H9 (cell line): ENCODE results near the gene PLD5. TPM values are rescaled to one million over a fixed set of nuclear protein-coding genes. Genes with fewer than 3 reads are reported as not detected.

Experiments used
- DNase-seq: peaks from one replicate; pipeline ENCODE4 v3.0.0-alpha.2; 2017
- H2AFZ ChIP-seq: one replicate; pipeline ENCODE4 v1.6.1; 2013; ENCODE audit warnings: mild to moderate bottlenecking, low read length, control low read depth, moderate library complexity
- H2AK5ac ChIP-seq: 2 replicates; pipeline ENCODE4 v1.6.1; 2013; ENCODE audit warnings: low read length, control low read depth, mixed read lengths; ENCODE audit not compliant: insufficient read length
- H2BK120ac ChIP-seq: one replicate; pipeline ENCODE4 v1.6.1; 2013; ENCODE audit warnings: low read depth, mild to moderate bottlenecking, low read length, control low read depth, inconsistent platforms; ENCODE audit not compliant: poor library complexity, severe bottlenecking
- H2BK12ac ChIP-seq: 2 replicates; pipeline ENCODE4 v1.6.1; 2013; ENCODE audit warnings: low read length, control low read depth, mixed read lengths, low read depth; ENCODE audit not compliant: insufficient read length
- H2BK15ac ChIP-seq: 2 replicates; pipeline ENCODE4 v1.6.1; 2013; ENCODE audit warnings: low read depth, low read length, control low read depth
- H2BK20ac ChIP-seq: one replicate; pipeline ENCODE4 v1.6.1; 2013; ENCODE audit warnings: low read depth, mild to moderate bottlenecking, low read length, control low read depth, inconsistent platforms; ENCODE audit not compliant: poor library complexity, severe bottlenecking
- H2BK5ac ChIP-seq: 2 replicates; pipeline ENCODE4 v1.6.1; 2013; ENCODE audit warnings: low read length, control low read depth, mixed read lengths; ENCODE audit not compliant: insufficient read length
- H3K14ac ChIP-seq: 2 replicates; pipeline ENCODE4 v1.6.1; 2013; ENCODE audit warnings: low read length, control low read depth; ENCODE audit not compliant: insufficient read depth
- H3K18ac ChIP-seq: 2 replicates; pipeline ENCODE4 v1.6.1; 2013; ENCODE audit warnings: low read depth, mild to moderate bottlenecking, mixed read lengths, low read length, control low read depth; ENCODE audit not compliant: insufficient read length
- H3K23ac ChIP-seq: 2 replicates; pipeline ENCODE4 v1.6.1; 2013; ENCODE audit warnings: low read length, control low read depth, mixed read lengths, low read depth; ENCODE audit not compliant: insufficient read length
- H3K23me2 ChIP-seq: 2 replicates; pipeline ENCODE4 v1.6.1; 2013; ENCODE audit warnings: low read depth, mild to moderate bottlenecking, mixed read lengths, low read length, control low read depth; ENCODE audit not compliant: insufficient read length, poor library complexity, severe bottlenecking
- H3K27ac ChIP-seq: 2 replicates; pipeline ENCODE4 v1.5.1; 2013; ENCODE audit warnings: low read length, control low read depth, mixed read lengths, low read depth; ENCODE audit not compliant: insufficient read length
- H3K27me3 ChIP-seq: 2 replicates; pipeline ENCODE4 v1.6.1; 2013; ENCODE audit warnings: low read length, control low read depth, inconsistent platforms; ENCODE audit not compliant: insufficient read depth
- H3K4ac ChIP-seq: 2 replicates; pipeline ENCODE4 v1.6.1; 2013; ENCODE audit warnings: low read depth, mild to moderate bottlenecking, control low read depth, inconsistent platforms, low read length, moderate library complexity
- H3K4me1 ChIP-seq: 2 replicates; pipeline ENCODE4 v1.6.1; 2013; ENCODE audit warnings: low read length, control low read depth, inconsistent platforms; ENCODE audit not compliant: insufficient read depth
- H3K4me2 ChIP-seq: 2 replicates; pipeline ENCODE4 v1.6.1; 2013; ENCODE audit warnings: low read length, control low read depth, mixed read lengths; ENCODE audit not compliant: insufficient read length, insufficient read depth
- H3K56ac ChIP-seq: 2 replicates; pipeline ENCODE4 v1.6.1; 2013; ENCODE audit warnings: low read depth, mild to moderate bottlenecking, mixed read lengths, low read length, control low read depth; ENCODE audit not compliant: insufficient read length
- H3K79me1 ChIP-seq: 2 replicates; pipeline ENCODE4 v1.6.1; 2013; ENCODE audit warnings: low read depth, mild to moderate bottlenecking, moderate library complexity, low read length, control low read depth, inconsistent platforms; ENCODE audit not compliant: insufficient read depth, poor library complexity, severe bottlenecking
- H3K79me2 ChIP-seq: 2 replicates; pipeline ENCODE4 v1.6.1; 2013; ENCODE audit warnings: low read length, control low read depth, inconsistent platforms; ENCODE audit not compliant: insufficient read depth
- H3K9ac ChIP-seq: 2 replicates; pipeline ENCODE4 v1.6.1; 2013; ENCODE audit warnings: low read length, control low read depth, mixed read lengths; ENCODE audit not compliant: insufficient read length; ENCODE audit errors: extremely low read depth
- H3K9me3 ChIP-seq: one replicate; pipeline ENCODE4 v1.6.1; 2013; ENCODE audit warnings: low read depth, low read length, inconsistent platforms; ENCODE audit not compliant: control insufficient read depth
- H3T11ph ChIP-seq: one replicate; pipeline ENCODE4 v1.6.1; 2013; ENCODE audit warnings: mild to moderate bottlenecking, low read length, control low read depth, inconsistent platforms
- H4K20me1 ChIP-seq: one replicate; pipeline ENCODE4 v1.6.1; 2013; ENCODE audit not compliant: control insufficient read depth, insufficient read length, insufficient read depth
- H4K5ac ChIP-seq: 2 replicates; pipeline ENCODE4 v1.6.1; 2013; ENCODE audit warnings: low read depth, mild to moderate bottlenecking, mixed read lengths, low read length, control low read depth; ENCODE audit not compliant: insufficient read length
- H4K8ac ChIP-seq: replicated peaks from 2 replicates; pipeline ENCODE4 v1.6.1; 2013; ENCODE audit warnings: low read length, control low read depth, mixed read lengths, low read depth; ENCODE audit not compliant: insufficient read length
- H4K91ac ChIP-seq: 2 replicates; pipeline ENCODE4 v1.6.1; 2013; ENCODE audit warnings: low read depth, mild to moderate bottlenecking, moderate library complexity, mixed read lengths, low read length, control low read depth; ENCODE audit not compliant: insufficient read length
- H3K27ac Mint-ChIP-seq, 3 experiments: 2 replicates in 2 of 3; 3 replicates in 1 of 3; pipeline ENCODE4 v1.8.0; 2020 to 2021; ENCODE audit warnings: mixed read lengths in 3 of 3, mild to moderate bottlenecking in 1 of 3, moderate library complexity in 1 of 3
- H3K27me3 Mint-ChIP-seq: 2 replicates; pipeline ENCODE4 v1.8.0; 2021; ENCODE audit warnings: low read depth, mild to moderate bottlenecking, moderate library complexity, mixed read lengths
- H3K36me3 Mint-ChIP-seq, 3 experiments: 2 replicates in 2 of 3; 3 replicates in 1 of 3; pipeline ENCODE4 v1.8.0; 2020 to 2021; ENCODE audit warnings: low read depth in 3 of 3, mixed read lengths in 3 of 3; ENCODE audit not compliant: insufficient read depth in 1 of 3
- H3K4me1 Mint-ChIP-seq, 2 experiments: 2 replicates each; pipeline ENCODE4 v1.8.0; 2020; ENCODE audit warnings: mixed read lengths in 2 of 2
- H3K4me3 Mint-ChIP-seq, 2 experiments: 2 replicates in 1 of 2; 3 replicates in 1 of 2; pipeline ENCODE4 v1.8.0; 2020 to 2021; ENCODE audit warnings: mild to moderate bottlenecking in 2 of 2, mixed read lengths in 2 of 2, moderate library complexity in 1 of 2
- H3K9me3 Mint-ChIP-seq, 2 experiments: 2 replicates in 1 of 2; 3 replicates in 1 of 2; pipeline ENCODE4 v1.8.0; 2020; ENCODE audit warnings: mild to moderate bottlenecking in 2 of 2, mixed read lengths in 2 of 2, moderate library complexity in 1 of 2
- WGBS: extraction: QIAGEN DNeasy Blood & Tissue Kit; methylation state at CpG from one replicate; pipeline ENCODE4 v1.1.7; 2013; ENCODE audit warnings: missing lambda C conversion rate, low lambda C conversion rate, mixed read lengths; ENCODE audit not compliant: insufficient read length; ENCODE audit errors: extremely low coverage; 5-methylcytosine and 5-hydroxymethylcytosine counted together
- total RNA-seq: library from RNA; stranded (reverse); gene quantifications from 2 replicates; pipeline ENCODE4 v1.2.1, GENCODE V29; 2021
- TF ChIP-seq, protein P1 (sequence below): fragments of 200-600 bp; sonication (generic); conservative IDR thresholded peaks from 3 replicates; pipeline ENCODE4 v1.8.0; 2021; ENCODE audit warnings: antibody characterized with exemption, mild to moderate bottlenecking

PLD5 gene
- total RNA-seq, 1 experiment from 2014 or later: 5.2 TPM

DNA sequence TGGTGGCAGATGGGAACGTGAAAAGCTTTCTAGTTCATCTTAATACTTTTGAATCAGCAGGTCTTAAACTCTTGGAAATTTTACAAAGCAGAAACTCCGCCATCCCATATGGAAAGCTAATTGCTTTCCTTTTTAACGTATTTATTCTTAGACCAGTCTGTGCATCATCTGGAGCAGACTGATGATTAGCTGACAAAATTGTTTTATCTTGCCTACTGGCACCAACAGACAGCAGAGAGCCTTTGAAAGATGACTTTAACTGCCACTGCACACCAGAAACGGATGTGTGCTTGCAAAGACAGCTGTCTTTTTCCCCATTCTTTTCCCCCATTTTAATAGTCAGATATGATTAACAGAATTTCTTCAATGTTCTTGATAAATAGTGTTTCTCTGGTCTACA lies 97.0 kb downstream of the PLD5 start:
- H3K27ac ChIP-seq: no peak overlapping the region
- no peak overlapping the region for H3K14ac ChIP-seq
- H2BK15ac ChIP-seq: no peak overlapping the region
- H4K8ac ChIP-seq: no peak overlapping the region
- H3K4ac ChIP-seq: no peak overlapping the region
- H2BK12ac ChIP-seq: no peak overlapping the region
- H3T11ph ChIP-seq: no peak overlapping the region
- no peak overlapping the region for H4K5ac ChIP-seq
- DNase-seq: no peak
- no peak overlapping the region for H4K91ac ChIP-seq
- H3K27ac Mint-ChIP-seq: no peak overlapping the region
- no peak overlapping the region for H3K4me3 Mint-ChIP-seq
- H2BK5ac ChIP-seq: no peak overlapping the region
- no peaks in the 10 kb centered on the region for H3K79me1 ChIP-seq
- H3K4me1 ChIP-seq: no peaks in the 10 kb centered on the region
- H3K9me3 ChIP-seq: no peaks in the 10 kb centered on the region
- H3K36me3 Mint-ChIP-seq: peaks cover 0 to 1% (median 0%) of the 10 kb centered on the region in 3 experiments; a peak in 2 of 7 replicates
- WGBS: no CpG with 5 or more reads among the region's 4 CpGs
- no peak overlapping the region for H3K23ac ChIP-seq
- H3K4me1 Mint-ChIP-seq: no peaks in the 10 kb centered on the region
- no peak overlapping the region for H2AFZ ChIP-seq
- H3K56ac ChIP-seq: no peak overlapping the region
- H2BK20ac ChIP-seq: no peak overlapping the region
- H3K9me3 Mint-ChIP-seq: no peaks in the 10 kb centered on the region; a peak in 1 of 5 replicates
- no peak overlapping the region for H2AK5ac ChIP-seq
- no peaks in the 10 kb centered on the region for H3K27me3 ChIP-seq
- no peak overlapping the region for H3K4me2 ChIP-seq
- no peaks in the 10 kb centered on the region for H4K20me1 ChIP-seq
- TF ChIP-seq, protein P1, sequence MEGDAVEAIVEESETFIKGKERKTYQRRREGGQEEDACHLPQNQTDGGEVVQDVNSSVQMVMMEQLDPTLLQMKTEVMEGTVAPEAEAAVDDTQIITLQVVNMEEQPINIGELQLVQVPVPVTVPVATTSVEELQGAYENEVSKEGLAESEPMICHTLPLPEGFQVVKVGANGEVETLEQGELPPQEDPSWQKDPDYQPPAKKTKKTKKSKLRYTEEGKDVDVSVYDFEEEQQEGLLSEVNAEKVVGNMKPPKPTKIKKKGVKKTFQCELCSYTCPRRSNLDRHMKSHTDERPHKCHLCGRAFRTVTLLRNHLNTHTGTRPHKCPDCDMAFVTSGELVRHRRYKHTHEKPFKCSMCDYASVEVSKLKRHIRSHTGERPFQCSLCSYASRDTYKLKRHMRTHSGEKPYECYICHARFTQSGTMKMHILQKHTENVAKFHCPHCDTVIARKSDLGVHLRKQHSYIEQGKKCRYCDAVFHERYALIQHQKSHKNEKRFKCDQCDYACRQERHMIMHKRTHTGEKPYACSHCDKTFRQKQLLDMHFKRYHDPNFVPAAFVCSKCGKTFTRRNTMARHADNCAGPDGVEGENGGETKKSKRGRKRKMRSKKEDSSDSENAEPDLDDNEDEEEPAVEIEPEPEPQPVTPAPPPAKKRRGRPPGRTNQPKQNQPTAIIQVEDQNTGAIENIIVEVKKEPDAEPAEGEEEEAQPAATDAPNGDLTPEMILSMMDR: no peak
- no peak overlapping the region for H3K18ac ChIP-seq
- H3K27me3 Mint-ChIP-seq: no peaks in the 10 kb centered on the region
- H3K79me2 ChIP-seq: no peaks in the 10 kb centered on the region
- no peak overlapping the region for H3K9ac ChIP-seq
- H2BK120ac ChIP-seq: no peak overlapping the region
- H3K23me2 ChIP-seq: no peaks in the 10 kb centered on the region
